Keratinocyte (primary cell): ENCODE measurements around the gene RELT. TPM values are rescaled to one million over a fixed set of nuclear protein-coding genes. Genes with fewer than 3 reads are reported as not detected.

Experiments used
- DNase-seq: peaks from one replicate; pipeline ENCODE4 v3.0.0-alpha.2; 2011; ENCODE audit warnings: low read depth, missing footprints, low spot score
- FAIRE-seq: peaks from 2 replicates; lab custom pipeline; 2011; peaks lifted over from hg19 to GRCh38; lab: Jason Lieb, UNC
- H2AFZ ChIP-seq: 2 replicates; pipeline ENCODE4 v1.6.0; 2012; ENCODE audit warnings: low read length, control low read depth, inconsistent platforms; ENCODE audit not compliant: control insufficient read depth
- H3K27ac ChIP-seq: 2 replicates; pipeline ENCODE4 v1.5.1; 2011; ENCODE audit warnings: low read length; ENCODE audit not compliant: control insufficient read depth, insufficient read depth
- H3K27me3 ChIP-seq: 3 replicates; pipeline ENCODE4 v1.6.0; 2011; ENCODE audit warnings: low read length; ENCODE audit not compliant: control insufficient read depth, insufficient read depth; ENCODE audit errors: extremely low read depth
- H3K36me3 ChIP-seq, 2 experiments: 2 replicates in 1 of 2; 3 replicates in 1 of 2; pipeline ENCODE4 v1.5.1; 2011; ENCODE audit warnings: low read length in 2 of 2, mild to moderate bottlenecking in 1 of 2; ENCODE audit not compliant: control insufficient read depth in 2 of 2, insufficient read depth in 2 of 2; ENCODE audit errors: extremely low read depth in 1 of 2
- H3K4me1 ChIP-seq: 3 replicates; pipeline ENCODE4 v1.5.1; 2011; ENCODE audit warnings: low read length; ENCODE audit not compliant: control insufficient read depth, insufficient read depth; ENCODE audit errors: extremely low read depth
- H3K4me2 ChIP-seq: 3 replicates; pipeline ENCODE4 v1.6.0; 2011; ENCODE audit warnings: low read depth, low read length; ENCODE audit not compliant: control insufficient read depth, insufficient read depth; ENCODE audit errors: extremely low read depth
- H3K4me3 ChIP-seq, 3 experiments: fragments of 200-600 bp in 1 of 3; sonication (generic) in 1 of 3; 2 replicates in 2 of 3; 3 replicates in 1 of 3; pipeline ENCODE4 v1.5.1; 2011 to 2016; ENCODE audit warnings: low read length in 3 of 3, mild to moderate bottlenecking in 3 of 3, control low read depth in 2 of 3, inconsistent platforms in 1 of 3, low read depth in 1 of 3, mixed read lengths in 1 of 3, mixed run types in 1 of 3, moderate library complexity in 1 of 3; ENCODE audit not compliant: control insufficient read depth in 2 of 3, insufficient read depth in 2 of 3; ENCODE audit errors: extremely low read depth in 1 of 3
- H3K79me2 ChIP-seq: 2 replicates; pipeline ENCODE4 v1.6.0; 2012; ENCODE audit warnings: low read length; ENCODE audit not compliant: control insufficient read depth, insufficient read depth
- H3K9ac ChIP-seq: 3 replicates; pipeline ENCODE4 v1.6.0; 2011; ENCODE audit warnings: low read length; ENCODE audit not compliant: control insufficient read depth, insufficient read depth; ENCODE audit errors: extremely low read depth
- H3K9me1 ChIP-seq: 3 replicates; pipeline ENCODE4 v1.6.0; 2011; ENCODE audit warnings: low read length; ENCODE audit not compliant: control insufficient read depth, insufficient read depth; ENCODE audit errors: extremely low read depth
- H3K9me3 ChIP-seq: 2 replicates; pipeline ENCODE4 v1.5.1; 2012; ENCODE audit warnings: low read depth, low read length; ENCODE audit not compliant: control insufficient read depth
- H4K20me1 ChIP-seq: 3 replicates; pipeline ENCODE4 v1.6.0; 2011; ENCODE audit warnings: low read length; ENCODE audit not compliant: control insufficient read depth, insufficient read depth; ENCODE audit errors: extremely low read depth
- CTCF ChIP-seq, 3 experiments: IDR thresholded peaks in 1 of 3; conservative IDR thresholded peaks in 1 of 3; optimal IDR thresholded peaks in 1 of 3; 2 replicates in 2 of 3; 3 replicates in 1 of 3; pipeline versions ENCODE3 to v1.5.1; 2011; ENCODE audit warnings: low read length in 3 of 3, mild to moderate bottlenecking in 3 of 3, moderate library complexity in 2 of 3, control low read depth in 1 of 3, inconsistent platforms in 1 of 3; ENCODE audit not compliant: insufficient read depth in 2 of 3; ENCODE audit errors: extremely low read depth in 1 of 3
- EZH2 ChIP-seq: IDR thresholded peaks from one replicate; pipeline ENCODE4 v1.6.1; 2012; ENCODE audit warnings: inconsistent platforms, mild to moderate bottlenecking, low read length, moderate library complexity
- dilution Hi-C: fragments of 300-500 bp; cut with MboI; formaldehyde crosslinking; loops from one replicate; pipeline ENCODE4 v1.7.0; 2020; ENCODE audit warnings: low sequenced_read_pairs; ENCODE audit not compliant: extremely low pct_ligation_motif_present
- polyA plus RNA-seq, 5 experiments: library from polyadenylated mRNA; depleted of rRNA in 3 of 5; stranded (reverse) in 3 of 5; stranded (forward) in 1 of 5; unstranded in 1 of 5; fragments of >200 nt; gene quantifications; 1 replicate in 1 of 5; 2 replicates in 3 of 5; 3 replicates in 1 of 5; pipeline versions ENCODE4 v1.2.1 to v1.2.3, GENCODE V29; 2011 to 2012; ENCODE audit warnings: missing spikeins in 2 of 5, low read depth in 1 of 5, low replicate concordance in 1 of 5

The RELT gene
- polyA plus RNA-seq, 1 donor (not counting 4 experiments of a cell fraction or from before 2014, with no cell fraction given), result 4.2 TPM

- no peaks in the 10 kb centered on the region for H4K20me1 ChIP-seq
- FAIRE-seq (no peak), DNase-seq (no peak)
- no peaks in the 10 kb centered on the region for H3K9me3 ChIP-seq
- dilution Hi-C loops, result no loop called here
- H3K36me3 ChIP-seq, result peaks cover 13 to 22% of the 10 kb centered on the region in 2 experiments
- no peaks in the 10 kb centered on the region for H3K9me1 ChIP-seq
- TF ChIP-seq CTCF (optimal IDR thresholded peaks at IDR 0.05 in 1 of 3, IDR thresholded peaks at IDR 0.05 in 1 of 3, conservative IDR thresholded peaks at IDR 0.05 in 1 of 3; ENCODE audit: extremely low read depth in 1 of 3, insufficient read depth in 2 of 3, low read length in 3 of 3) (no peak), EZH2 (no peak)
- H3K79me2 ChIP-seq, result no peaks in the 10 kb centered on the region
- no peak overlapping the region for H3K9ac ChIP-seq
- no peaks in the 10 kb centered on the region for H3K27me3 ChIP-seq
- H3K4me2 ChIP-seq, result no peak overlapping the region
- H3K4me1 ChIP-seq, result no peaks in the 10 kb centered on the region
- no peak overlapping the region for H2AFZ ChIP-seq
- H3K4me3 ChIP-seq, result no peak overlapping the region
- H3K27ac ChIP-seq, result no peak overlapping the region
Measured at GRCh38 chr11:73404506-73405145, 28.4 kb downstream of the RELT start.

DNA sequence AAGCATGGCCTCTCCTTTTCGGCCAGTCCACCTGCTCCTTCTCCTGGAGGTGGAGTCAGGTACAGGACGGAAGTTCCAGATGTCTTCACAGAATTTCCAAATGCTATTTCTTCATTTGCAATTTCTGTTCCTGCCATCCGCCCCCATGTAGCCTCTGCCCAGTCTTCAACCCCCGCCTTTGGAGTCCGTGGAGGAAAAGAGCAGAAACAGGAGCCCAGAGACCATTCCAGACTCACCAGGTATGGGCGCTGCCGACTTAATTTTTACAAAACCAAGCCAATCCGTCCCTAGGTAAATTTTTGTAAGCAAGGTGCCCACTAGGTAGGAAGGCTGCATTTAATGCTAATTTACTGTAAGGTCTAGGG, 28.9 kb downstream of the RELT start:
- Histone ChIP-seq H3K9ac (no peak overlapping the region), H3K4me3 (no peak overlapping the region), H3K4me1 (no peaks in the 10 kb centered on the region), H2AFZ (no peak overlapping the region), H3K79me2 (no peaks in the 10 kb centered on the region), H4K20me1 (no peaks in the 10 kb centered on the region), H3K27me3 (no peaks in the 10 kb centered on the region), H3K9me3 (no peaks in the 10 kb centered on the region), H3K27ac (no peak overlapping the region), H3K36me3 (peaks cover 13 to 22% of the 10 kb centered on the region in 2 experiments), H3K4me2 (no peak overlapping the region), H3K9me1 (no peaks in the 10 kb centered on the region)
- dilution Hi-C loops, result no loop called here
- no peak for FAIRE-seq
- no peak for TF ChIP-seq CTCF (optimal IDR thresholded peaks at IDR 0.05 in 1 of 3, IDR thresholded peaks at IDR 0.05 in 1 of 3, conservative IDR thresholded peaks at IDR 0.05 in 1 of 3; ENCODE audit: extremely low read depth in 1 of 3, insufficient read depth in 2 of 3, low read length in 3 of 3)
- TF ChIP-seq EZH2, result no peak
- DNase-seq, result no peak
